C4-2B (cell line): ENCODE measurements around the gene BPIFB6.

Experiments
- ZFX ChIP-seq: fragments of 450-650 bp; IDR thresholded peaks from 2 replicates; pipeline ENCODE4 v1.6.1; 2017
- TF ChIP-seq, protein P1 (sequence below): fragments of 450-650 bp; conservative IDR thresholded peaks from 2 replicates; pipeline ENCODE4 v1.5.1; 2017; ENCODE audit warnings: mild to moderate bottlenecking

DNA sequence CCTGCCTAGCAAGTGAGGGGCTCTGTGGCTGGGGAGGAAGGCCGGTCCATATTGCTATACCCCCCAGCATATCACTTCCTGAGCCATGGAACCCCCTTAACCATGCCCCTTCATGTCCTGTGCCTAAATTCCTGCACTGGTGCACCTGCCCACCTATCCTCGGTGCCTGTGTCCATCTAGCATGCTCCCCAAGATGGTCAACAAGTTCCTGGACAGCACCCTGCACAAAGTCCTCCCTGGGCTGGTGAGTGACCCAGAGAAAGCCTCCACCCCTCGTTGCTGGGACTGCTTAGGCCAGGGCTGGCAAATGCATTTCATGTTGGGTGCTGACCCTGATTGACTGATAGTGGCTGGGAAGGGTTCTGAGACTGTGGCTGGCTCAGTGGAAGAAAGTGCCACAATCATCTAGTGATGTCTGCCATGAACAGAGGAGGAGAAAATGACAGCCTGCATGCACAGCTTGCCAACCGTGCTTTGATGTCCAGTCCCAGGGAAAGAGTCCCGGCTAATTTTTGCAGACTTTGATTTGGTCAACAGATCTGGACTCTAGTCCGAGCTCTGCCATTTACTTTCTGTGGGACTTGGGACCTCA is 3.5 kb downstream of the BPIFB6 start:
- TF ChIP-seq, protein P1, sequence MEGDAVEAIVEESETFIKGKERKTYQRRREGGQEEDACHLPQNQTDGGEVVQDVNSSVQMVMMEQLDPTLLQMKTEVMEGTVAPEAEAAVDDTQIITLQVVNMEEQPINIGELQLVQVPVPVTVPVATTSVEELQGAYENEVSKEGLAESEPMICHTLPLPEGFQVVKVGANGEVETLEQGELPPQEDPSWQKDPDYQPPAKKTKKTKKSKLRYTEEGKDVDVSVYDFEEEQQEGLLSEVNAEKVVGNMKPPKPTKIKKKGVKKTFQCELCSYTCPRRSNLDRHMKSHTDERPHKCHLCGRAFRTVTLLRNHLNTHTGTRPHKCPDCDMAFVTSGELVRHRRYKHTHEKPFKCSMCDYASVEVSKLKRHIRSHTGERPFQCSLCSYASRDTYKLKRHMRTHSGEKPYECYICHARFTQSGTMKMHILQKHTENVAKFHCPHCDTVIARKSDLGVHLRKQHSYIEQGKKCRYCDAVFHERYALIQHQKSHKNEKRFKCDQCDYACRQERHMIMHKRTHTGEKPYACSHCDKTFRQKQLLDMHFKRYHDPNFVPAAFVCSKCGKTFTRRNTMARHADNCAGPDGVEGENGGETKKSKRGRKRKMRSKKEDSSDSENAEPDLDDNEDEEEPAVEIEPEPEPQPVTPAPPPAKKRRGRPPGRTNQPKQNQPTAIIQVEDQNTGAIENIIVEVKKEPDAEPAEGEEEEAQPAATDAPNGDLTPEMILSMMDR: no peak
- TF ChIP-seq ZFX: no peak
